ENCODE data around the gene RERE.

The RERE gene

DNA sequence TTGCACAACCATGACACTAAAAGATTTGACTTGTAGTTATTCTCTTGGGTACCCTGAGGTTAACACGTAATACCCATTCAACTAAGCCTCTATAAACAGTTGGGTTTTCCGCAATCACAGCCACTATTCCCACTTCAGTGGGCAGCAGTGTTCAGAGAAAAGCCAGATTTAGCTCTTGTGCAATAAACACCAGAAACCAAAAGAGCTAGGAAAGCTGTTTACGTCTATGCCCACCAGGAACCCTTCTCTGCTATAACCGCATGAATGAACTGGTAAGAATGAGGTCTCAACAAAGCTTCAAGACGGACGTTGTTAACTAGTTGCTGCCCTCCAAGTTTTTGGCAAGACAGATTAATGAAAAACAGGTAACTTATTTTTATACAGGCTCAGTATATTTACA, 398.3 kb downstream of the RERE start:
- TF ChIP-seq EZH2 (IDR thresholded peaks at IDR 0.05; ENCODE audit: borderline replicate concordance, low read depth, low read length, severe bottlenecking): no peak
- TF ChIP-seq CTCF (IDR thresholded peaks at IDR 0.05; ENCODE audit: borderline replicate concordance, extremely low read depth, low read length, poor library complexity, severe bottlenecking): no peak
- Histone ChIP-seq H3K27me3 (ENCODE audit: insufficient read depth, low read length, poor library complexity) (peaks cover 4% of the 10 kb centered on the region), H3K9me3 (ENCODE audit: insufficient read depth, low read length, severe bottlenecking) (no peaks in the 10 kb centered on the region), H3K9ac (ENCODE audit: low read depth, low read length) (no peak overlapping the region), H3K79me2 (ENCODE audit: insufficient read depth, low read length) (peaks cover 2% of the 10 kb centered on the region; the same call in 1 of the 2 replicates), H2AFZ (ENCODE audit: low read depth, low read length) (no peak overlapping the region), H3K4me1 (ENCODE audit: insufficient read depth, low read length) (peaks cover 21% of the 10 kb centered on the region), H3K4me3 (ENCODE audit: low read depth in 1 of 2, low read length in 2 of 2) (no peak overlapping the region), H3K4me2 (ENCODE audit: insufficient read depth, low read length) (no peak overlapping the region), H3K36me3 (ENCODE audit: insufficient read depth, low read length) (peaks cover 10% of the 10 kb centered on the region), H4K20me1 (ENCODE audit: insufficient read depth, low read length) (peaks cover 17% of the 10 kb centered on the region), H3K27ac (ENCODE audit: low read length) (no peak overlapping the region)
- DNase-seq: no peak
- no peak for ATAC-seq (ENCODE audit: insufficient read depth, low read depth)

DNA sequence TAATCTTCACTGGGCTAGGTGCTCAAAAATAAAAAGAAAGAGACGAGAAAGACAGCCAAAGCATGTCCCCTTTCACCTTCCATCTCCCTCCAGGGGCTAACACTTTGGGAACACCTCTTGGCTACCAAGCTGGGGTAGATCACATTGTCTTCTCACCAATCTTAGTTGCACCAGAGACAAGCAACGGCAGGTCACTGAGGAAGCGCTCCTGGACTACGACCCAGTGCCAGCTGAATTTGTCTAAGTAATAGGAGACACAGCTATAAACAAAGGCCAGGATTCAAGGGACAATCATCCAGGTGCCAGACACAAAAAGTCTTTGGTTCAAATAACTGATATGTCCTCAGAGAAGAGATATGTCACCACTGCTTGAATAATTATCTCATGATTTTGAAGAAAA, 399.1 kb downstream of the RERE start:
- ATAC-seq (ENCODE audit: insufficient read depth, low read depth) (no peak), DNase-seq (no peak)
- peaks cover 17% of the 10 kb centered on the region for H3K4me1 ChIP-seq (ENCODE audit: insufficient read depth, low read length)
- TF ChIP-seq CTCF (IDR thresholded peaks at IDR 0.05; ENCODE audit: borderline replicate concordance, extremely low read depth, low read length, poor library complexity, severe bottlenecking) (no peak), EZH2 (IDR thresholded peaks at IDR 0.05; ENCODE audit: borderline replicate concordance, low read depth, low read length, severe bottlenecking) (no peak)
- H3K4me2 ChIP-seq (ENCODE audit: insufficient read depth, low read length): no peak overlapping the region
- peaks cover 10% of the 10 kb centered on the region for H3K36me3 ChIP-seq (ENCODE audit: insufficient read depth, low read length)
- no peak overlapping the region for H3K27ac ChIP-seq (ENCODE audit: low read length)
- H4K20me1 ChIP-seq (ENCODE audit: insufficient read depth, low read length): peaks cover 17% of the 10 kb centered on the region
- peaks cover 2% of the 10 kb centered on the region; the same call in 1 of the 2 replicates for H3K79me2 ChIP-seq (ENCODE audit: insufficient read depth, low read length)
- no peaks in the 10 kb centered on the region for H3K9me3 ChIP-seq (ENCODE audit: insufficient read depth, low read length, severe bottlenecking)
- no peak overlapping the region for H3K4me3 ChIP-seq (ENCODE audit: low read depth in 1 of 2, low read length in 2 of 2)
- H3K9ac ChIP-seq (ENCODE audit: low read depth, low read length): no peak overlapping the region
- H2AFZ ChIP-seq (ENCODE audit: low read depth, low read length): no peak overlapping the region
- no peaks in the 10 kb centered on the region for H3K27me3 ChIP-seq (ENCODE audit: insufficient read depth, low read length, poor library complexity)

- TF ChIP-seq CTCF (IDR thresholded peaks at IDR 0.05; ENCODE audit: borderline replicate concordance, extremely low read depth, low read length, poor library complexity, severe bottlenecking) (no peak), EZH2 (IDR thresholded peaks at IDR 0.05; ENCODE audit: borderline replicate concordance, low read depth, low read length, severe bottlenecking) (no peak)
- Histone ChIP-seq H3K4me2 (ENCODE audit: insufficient read depth, low read length) (no peak overlapping the region), H3K9me3 (ENCODE audit: insufficient read depth, low read length, severe bottlenecking) (no peaks in the 10 kb centered on the region), H3K4me1 (ENCODE audit: insufficient read depth, low read length) (peaks cover 10% of the 10 kb centered on the region), H3K27me3 (ENCODE audit: insufficient read depth, low read length, poor library complexity) (no peaks in the 10 kb centered on the region), H3K4me3 (ENCODE audit: low read depth in 1 of 2, low read length in 2 of 2) (no peak overlapping the region), H3K9ac (ENCODE audit: low read depth, low read length) (no peak overlapping the region), H4K20me1 (ENCODE audit: insufficient read depth, low read length) (peaks cover 10% of the 10 kb centered on the region; the same call in 1 of the 2 replicates), H3K79me2 (ENCODE audit: insufficient read depth, low read length) (peaks cover 2% of the 10 kb centered on the region; the same call in 1 of the 2 replicates), H3K36me3 (ENCODE audit: insufficient read depth, low read length) (peaks cover 10% of the 10 kb centered on the region), H2AFZ (ENCODE audit: low read depth, low read length) (no peak overlapping the region), H3K27ac (ENCODE audit: low read length) (no peak overlapping the region)
- DNase-seq: no peak
- no peak for ATAC-seq (ENCODE audit: insufficient read depth, low read depth)
These were observed 399.8 kb downstream of the RERE start for GRCh38 chr1:8417625-8418024.

DNA sequence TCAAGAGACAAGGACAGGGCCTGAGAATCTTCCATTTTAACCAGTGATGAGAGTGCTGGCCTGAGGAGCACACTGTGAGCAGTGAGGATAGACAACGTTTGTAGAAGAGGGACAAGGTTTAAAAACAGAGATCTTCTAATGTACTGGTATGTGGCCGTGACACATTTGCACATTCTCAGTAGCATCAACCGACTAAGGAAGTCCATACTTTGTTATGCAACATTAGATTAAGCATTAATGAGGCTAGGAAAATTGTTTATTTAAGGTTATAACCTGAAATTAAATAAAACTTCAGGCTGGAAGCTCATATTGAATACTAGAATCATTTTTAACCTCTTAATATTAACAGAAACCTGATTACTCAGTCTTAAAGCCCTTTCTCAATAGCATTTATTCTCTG, 400.6 kb downstream of the RERE start:
- ATAC-seq (ENCODE audit: insufficient read depth, low read depth): no peak
- H3K9ac ChIP-seq (ENCODE audit: low read depth, low read length): no peak overlapping the region
- H3K4me1 ChIP-seq (ENCODE audit: insufficient read depth, low read length): peaks cover 3% of the 10 kb centered on the region; the same call in 1 of the 2 replicates
- H2AFZ ChIP-seq (ENCODE audit: low read depth, low read length): no peak overlapping the region
- H3K9me3 ChIP-seq (ENCODE audit: insufficient read depth, low read length, severe bottlenecking): no peaks in the 10 kb centered on the region
- peaks cover 4% of the 10 kb centered on the region; the same call in 1 of the 2 replicates for H3K79me2 ChIP-seq (ENCODE audit: insufficient read depth, low read length)
- no peak overlapping the region for H3K4me2 ChIP-seq (ENCODE audit: insufficient read depth, low read length)
- peaks cover 10% of the 10 kb centered on the region for H3K36me3 ChIP-seq (ENCODE audit: insufficient read depth, low read length)
- no peak for TF ChIP-seq CTCF (IDR thresholded peaks at IDR 0.05; ENCODE audit: borderline replicate concordance, extremely low read depth, low read length, poor library complexity, severe bottlenecking)
- no peak for TF ChIP-seq EZH2 (IDR thresholded peaks at IDR 0.05; ENCODE audit: borderline replicate concordance, low read depth, low read length, severe bottlenecking)
- H3K27me3 ChIP-seq (ENCODE audit: insufficient read depth, low read length, poor library complexity): no peaks in the 10 kb centered on the region
- H3K4me3 ChIP-seq (ENCODE audit: low read depth in 1 of 2, low read length in 2 of 2): no peak overlapping the region
- no peak overlapping the region for H3K27ac ChIP-seq (ENCODE audit: low read length)
- H4K20me1 ChIP-seq (ENCODE audit: insufficient read depth, low read length): peaks cover 9% of the 10 kb centered on the region; the same call in 1 of the 2 replicates
- DNase-seq: no peak
